GM11168 (cell line): Measurements from ENCODE around the gene BMP8A.

Experiments used
- in situ Hi-C: fragments of 300-500 bp; cut with MboI; formaldehyde crosslinking; loops from one replicate; pipeline ENCODE4 v1.12.0; 2022; ENCODE audit warnings: low sequenced_read_pairs; ENCODE audit not compliant: unreplicated experiment

Gene BMP8A

GRCh38 chr1:39563669-39564068, 72.2 kb downstream of the BMP8A start:
- in situ Hi-C loops, result no loop called here

DNA sequence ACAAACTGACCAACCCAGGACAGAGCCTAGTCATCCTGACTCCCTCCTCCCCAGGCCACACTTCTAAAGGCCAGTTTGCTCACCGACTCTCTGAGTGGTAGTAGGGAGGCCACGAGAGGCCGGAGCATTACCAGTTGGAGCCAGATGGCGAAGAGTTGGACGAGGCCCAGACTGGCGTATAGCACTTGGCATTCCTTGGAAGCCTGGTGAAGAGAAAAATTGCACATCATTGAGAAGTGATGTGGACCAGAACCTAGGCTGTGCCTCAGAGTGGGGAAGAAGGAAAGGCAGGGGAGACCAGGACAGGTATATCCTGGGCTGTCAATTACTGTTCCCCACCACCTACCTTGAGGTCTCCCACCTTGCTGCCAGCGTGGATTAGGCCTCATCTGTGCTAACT, 72.9 kb downstream of the BMP8A start:
- in situ Hi-C loops, result no loop called here

GRCh38 chr1:39564941-39565340, 73.5 kb downstream of the BMP8A start:
- in situ Hi-C loops, result no loop called here

DNA sequence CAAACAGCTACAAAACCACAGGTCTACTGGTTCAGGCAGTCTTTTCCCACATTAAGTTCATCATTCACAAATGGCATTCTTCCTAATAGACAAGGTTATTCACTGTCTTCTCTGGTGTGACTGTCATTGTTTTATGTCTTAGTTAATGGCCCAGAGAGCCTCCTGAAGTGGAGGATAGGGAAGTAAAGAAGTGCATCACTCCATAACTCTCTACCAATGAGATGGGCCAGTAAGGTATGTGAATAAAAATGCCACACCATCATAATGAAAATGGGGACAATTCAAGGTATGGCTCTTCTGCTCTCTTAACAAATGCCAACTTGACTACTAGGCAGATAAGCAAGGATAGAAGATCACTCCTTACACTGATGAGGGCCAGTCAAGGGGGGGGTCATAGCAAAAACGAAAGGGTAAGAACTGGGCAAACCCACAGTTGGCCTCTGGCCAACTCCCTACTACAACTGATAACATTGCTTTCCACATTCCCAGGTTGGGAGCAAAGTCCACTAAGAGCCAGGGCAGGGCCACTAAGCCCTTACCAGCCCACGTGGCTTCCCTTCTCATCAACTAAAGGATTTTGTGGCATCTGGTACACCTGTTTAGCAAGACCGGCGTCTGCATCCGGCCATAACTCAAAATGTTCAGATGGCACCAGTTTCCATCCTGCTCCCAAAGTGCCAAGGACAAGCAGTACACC, 75.2 kb downstream of the BMP8A start:
- in situ Hi-C loops, result no loop called here

GRCh38 chr1:39567302-39567701, 75.9 kb downstream of the BMP8A start:
- in situ Hi-C loops, result no loop called here

DNA sequence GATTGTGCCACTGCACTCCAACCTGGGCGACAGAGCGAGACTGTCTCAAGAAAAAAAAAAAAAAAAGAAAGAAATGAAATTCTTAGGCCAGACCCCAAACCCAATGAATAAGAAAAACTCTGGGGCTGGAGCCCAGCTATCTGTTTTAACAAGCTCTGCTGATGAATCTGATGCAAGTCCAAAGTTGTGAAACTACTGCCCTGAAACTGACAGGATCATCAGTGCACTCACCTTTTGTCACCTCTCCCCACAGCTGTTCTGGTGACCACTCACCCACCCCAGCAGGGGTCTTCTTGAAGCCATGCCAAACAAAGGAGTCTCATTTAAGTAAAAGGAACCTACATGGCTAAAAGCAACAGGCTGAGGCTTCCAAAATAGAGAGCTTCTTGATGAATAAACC, 76.8 kb downstream of the BMP8A start:
- in situ Hi-C loops, result no loop called here

- in situ Hi-C loops, result no loop called here
Observed at GRCh38 chr1:39569034-39569433, 77.6 kb downstream of the BMP8A start.

DNA sequence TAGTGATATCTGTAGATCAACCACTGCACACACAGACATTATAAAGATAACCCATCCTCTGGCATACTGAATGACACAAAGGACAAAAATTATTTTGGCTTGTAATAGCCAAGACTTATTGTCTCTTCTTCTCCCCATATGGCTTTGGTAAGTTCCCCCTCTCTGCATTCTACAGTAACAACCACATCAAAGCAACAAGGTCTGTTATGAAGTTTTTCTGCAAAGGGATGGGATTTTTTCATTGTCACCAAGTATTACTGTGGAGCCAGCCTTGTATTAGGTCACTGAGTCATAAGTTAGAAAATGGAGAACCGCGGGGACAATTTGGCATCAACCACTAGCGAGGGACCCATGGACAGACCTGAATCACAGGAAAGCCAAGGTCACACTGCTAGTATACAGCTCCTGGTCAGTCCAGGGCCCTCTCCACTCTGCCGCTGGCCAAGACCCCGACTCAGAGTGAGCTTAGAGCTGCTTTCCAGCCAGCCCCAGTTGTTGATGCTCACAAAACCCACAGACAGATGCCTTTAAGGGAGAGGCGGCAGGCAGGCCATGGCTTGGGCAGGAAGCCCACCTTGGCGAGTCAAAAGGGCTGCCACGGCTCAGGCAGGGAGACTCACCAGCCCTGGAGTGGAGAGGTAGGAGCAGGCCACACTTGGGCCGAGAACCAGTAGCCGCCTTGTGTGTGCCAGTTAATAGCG, 79.2 kb downstream of the BMP8A start:
- in situ Hi-C loops, result no loop called here

- in situ Hi-C loops, result no loop called here
Observed at GRCh38 chr1:39571178-39571483, 79.7 kb downstream of the BMP8A start.

- in situ Hi-C loops, result no loop called here
Observed at GRCh38 chr1:39572379-39573096, 81.1 kb downstream of the BMP8A start.

- in situ Hi-C loops, result no loop called here
Observed at GRCh38 chr1:39573097-39573465, 81.6 kb downstream of the BMP8A start.

- in situ Hi-C loops, result no loop called here
Observed at GRCh38 chr1:39573736-39574624, 82.5 kb downstream of the BMP8A start.

DNA sequence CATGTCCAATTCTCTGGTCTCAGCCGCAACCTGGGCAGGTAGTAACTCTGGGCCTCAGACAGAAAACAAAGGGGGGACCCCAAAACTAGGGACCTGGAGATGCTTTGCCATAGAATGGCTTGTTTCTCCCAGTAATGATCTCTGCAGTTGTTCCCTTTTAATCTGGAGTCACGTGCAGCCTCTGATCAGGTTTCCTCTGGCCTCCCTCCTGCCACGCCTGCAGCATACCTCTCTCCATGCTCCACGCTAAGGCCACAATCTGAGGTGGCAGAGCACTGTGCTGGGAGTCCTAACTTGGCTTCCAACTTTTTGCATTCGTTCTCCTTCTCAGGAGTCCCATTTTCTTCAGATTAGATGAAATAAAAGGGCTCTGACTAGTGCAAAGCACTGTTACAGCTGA, 83.2 kb downstream of the BMP8A start:
- in situ Hi-C loops, result no loop called here
